C4-2B (cell line): ENCODE measurements around the gene SEC16A.

Experiments used
- H3K27ac ChIP-seq: fragments of 450-650 bp; 2 replicates; pipeline ENCODE4 v1.5.1; 2017
- CTCF ChIP-seq: fragments of 450-650 bp; conservative IDR thresholded peaks from 2 replicates; pipeline ENCODE4 v1.5.1; 2017; ENCODE audit warnings: mild to moderate bottlenecking
- ZFX ChIP-seq: fragments of 450-650 bp; IDR thresholded peaks from 2 replicates; pipeline ENCODE4 v1.6.1; 2017

Gene SEC16A

GRCh38 chr9:136522314-136523237, 39.7 kb upstream of the SEC16A start:
- TF ChIP-seq CTCF (no peak), ZFX (no peak)
- no peak overlapping the region for H3K27ac ChIP-seq

DNA sequence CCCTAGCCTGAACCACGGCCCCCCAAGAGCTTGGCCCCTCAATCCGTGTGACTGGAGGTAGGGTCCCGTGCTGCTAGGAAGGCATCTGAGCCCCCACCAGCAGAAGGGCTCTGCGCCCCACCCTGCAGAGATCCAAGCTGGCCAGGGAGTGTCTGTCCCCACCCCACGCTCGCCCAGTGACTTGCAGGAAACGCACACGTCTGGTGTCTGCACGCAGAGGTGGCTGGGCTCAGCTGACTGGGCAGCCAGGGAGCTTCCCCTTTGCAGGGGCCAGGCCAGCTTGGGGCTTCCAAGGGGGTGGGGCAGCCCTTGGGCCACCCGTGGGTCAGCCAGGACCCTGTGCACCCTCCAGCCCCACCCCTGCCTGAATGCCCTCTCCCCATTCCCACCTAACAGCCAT, 38.7 kb upstream of the SEC16A start:
- no peak overlapping the region for H3K27ac ChIP-seq
- TF ChIP-seq CTCF (no peak), ZFX (no peak)

DNA sequence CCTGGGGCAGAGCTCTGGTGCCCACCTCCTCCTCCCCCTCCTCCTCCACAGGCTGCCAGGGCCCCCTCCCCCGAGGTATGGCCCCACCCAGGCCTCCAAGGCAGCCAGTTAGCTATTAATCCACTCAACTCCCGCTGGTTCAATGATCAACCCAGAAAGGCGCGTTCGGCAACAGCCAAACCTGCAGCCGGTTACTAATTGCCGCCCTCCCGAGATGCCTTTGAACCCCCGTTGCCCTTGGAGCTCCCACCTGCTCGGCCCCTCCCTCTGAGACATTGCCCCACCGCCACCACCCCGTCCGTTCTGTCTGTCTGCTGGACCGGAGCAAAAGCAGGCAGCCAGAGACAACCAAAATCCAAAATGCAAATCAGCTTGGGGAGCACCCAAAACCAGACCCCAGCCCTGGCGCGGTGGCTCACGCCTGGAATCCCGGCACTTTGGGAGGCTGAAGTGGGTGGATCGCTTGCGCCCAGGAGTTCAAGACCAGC, 37.3 kb upstream of the SEC16A start:
- TF ChIP-seq ZFX: no peak
- no peak for TF ChIP-seq CTCF
- H3K27ac ChIP-seq: no peak overlapping the region

DNA sequence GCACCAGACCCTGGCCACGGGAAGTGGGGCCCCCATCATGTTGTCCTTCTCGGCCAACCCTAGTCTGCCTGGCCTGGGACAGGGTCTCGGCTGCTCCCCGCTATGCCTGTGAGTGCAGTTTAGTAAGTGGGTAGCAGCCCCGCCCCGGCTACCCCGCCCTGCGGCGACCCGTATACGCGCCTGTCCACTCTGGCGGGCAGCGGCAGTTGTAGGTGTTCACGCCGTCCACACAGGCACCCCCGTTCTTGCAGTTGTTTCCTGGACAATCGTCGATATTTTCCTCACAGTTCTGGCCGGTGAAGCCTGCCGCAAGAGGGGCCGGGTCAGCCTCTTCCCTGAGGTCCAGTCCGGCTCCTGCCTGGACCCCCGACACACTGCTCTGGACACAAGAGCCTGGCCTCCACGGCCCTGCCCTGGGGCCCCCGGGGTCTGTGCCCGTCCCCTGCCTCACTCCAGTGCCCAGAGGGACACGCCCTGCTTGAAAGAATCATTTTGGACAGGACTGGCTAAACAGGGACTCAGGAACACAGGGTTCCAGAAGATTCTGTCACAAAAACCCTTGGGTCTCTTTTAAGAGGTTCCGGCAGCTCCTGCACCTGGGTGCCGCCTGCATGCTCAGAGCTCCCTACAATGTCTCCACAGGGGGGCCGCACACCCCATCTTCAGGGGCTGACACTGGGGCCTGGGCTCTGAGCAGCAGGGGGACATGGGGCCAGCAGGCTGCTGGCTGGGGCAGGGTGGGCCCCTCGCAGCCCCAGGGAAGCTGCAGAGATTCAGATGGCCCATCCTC, 36.6 kb upstream of the SEC16A start:
- H3K27ac ChIP-seq: no peak overlapping the region
- no peak for TF ChIP-seq CTCF
- TF ChIP-seq ZFX: no peak

GRCh38 chr9:136518623-136519022, 35.8 kb upstream of the SEC16A start:
- H3K27ac ChIP-seq: no peak overlapping the region
- no peak for TF ChIP-seq ZFX

DNA sequence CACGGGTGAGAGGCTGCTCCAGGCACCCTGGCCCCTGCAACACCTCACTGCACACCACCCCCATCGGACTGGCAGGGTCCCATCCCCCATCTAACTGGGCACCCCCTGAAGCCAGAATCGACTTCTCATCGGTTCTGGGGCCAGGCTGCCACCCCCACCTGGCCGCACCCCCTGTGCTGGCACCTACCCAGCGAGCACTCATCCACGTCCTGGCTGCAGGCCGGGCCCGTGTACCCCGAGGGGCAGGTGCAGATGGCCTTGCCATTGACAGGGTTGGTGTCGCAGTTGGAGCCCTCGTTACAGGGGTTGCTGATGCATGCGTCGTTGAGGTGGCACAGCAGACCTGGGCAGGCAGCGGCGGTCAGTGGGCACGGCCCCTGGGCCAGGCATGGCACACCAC, 35.1 kb upstream of the SEC16A start:
- H3K27ac ChIP-seq: no peak overlapping the region
- no peak for TF ChIP-seq ZFX
- no peak for TF ChIP-seq CTCF

- no peak for TF ChIP-seq ZFX
- no peak overlapping the region for H3K27ac ChIP-seq
Observed at GRCh38 chr9:136517012-136517743, 34.3 kb upstream of the SEC16A start.

DNA sequence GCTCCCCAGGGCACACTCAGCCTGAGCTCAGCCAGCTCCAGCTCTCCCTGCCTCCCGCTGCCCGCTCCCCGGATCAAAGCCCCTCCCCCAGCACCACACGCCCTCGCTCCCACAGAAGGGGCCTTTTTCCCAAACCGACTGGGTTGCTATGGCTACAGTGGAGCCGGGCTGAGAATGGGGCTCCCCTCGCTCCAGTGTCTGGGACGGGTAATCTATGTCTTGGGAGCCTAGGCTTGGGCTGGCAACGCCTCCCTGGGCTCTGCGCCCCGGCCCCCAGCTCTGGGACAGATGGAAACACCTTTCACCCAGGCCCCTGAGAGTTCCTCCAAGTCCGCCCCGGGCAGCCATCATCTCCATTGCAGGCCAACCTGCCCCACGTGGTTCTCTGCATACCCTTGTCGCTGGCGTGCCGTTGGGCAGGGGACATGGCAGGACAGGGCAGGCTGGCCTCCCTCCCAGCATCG, 33.4 kb upstream of the SEC16A start:
- no peak for TF ChIP-seq ZFX
- no peak for TF ChIP-seq CTCF
- H3K27ac ChIP-seq: no peak overlapping the region
